NCI-H2081 (cell line): ENCODE results near the gene SPIRE1.
"Not testable (repeated sequence)": the region's sequence is repeated elsewhere in the genome, so short reads cannot be mapped to it uniquely, and the experiment has no call there.

Source experiments
- DNase-seq, 2 experiments: peaks; one replicate each; lab custom pipeline; 2025; lab: John Stamatoyannopoulos, UW

Gene SPIRE1

GRCh38 chr18:12645751-12646203 is 12.1 kb downstream of the SPIRE1 start:
- peak; percentile 10 to 69 for DNase-seq

GRCh38 chr18:12645254-12645653 is 12.7 kb downstream of the SPIRE1 start:
- DNase-seq, result no peak

- DNase-seq, result not testable (repeated sequence)
These were observed 14.2 kb downstream of the SPIRE1 start for GRCh38 chr18:12643756-12644155.

- no peak for DNase-seq
These were observed 17.1 kb downstream of the SPIRE1 start for GRCh38 chr18:12640881-12641200.

GRCh38 chr18:12639990-12640880 is 17.7 kb downstream of the SPIRE1 start:
- DNase-seq, result no peak

GRCh38 chr18:12638644-12639124 is 19.2 kb downstream of the SPIRE1 start:
- no peak for DNase-seq

GRCh38 chr18:12637901-12638643 is 19.8 kb downstream of the SPIRE1 start:
- DNase-seq, result no peak

GRCh38 chr18:12637393-12637792 is 20.5 kb downstream of the SPIRE1 start:
- DNase-seq, result no peak

GRCh38 chr18:12631831-12632477 is 26.0 kb downstream of the SPIRE1 start:
- DNase-seq, result no peak

- no peak for DNase-seq
These were observed 27.8 kb downstream of the SPIRE1 start for GRCh38 chr18:12630136-12630535.

- DNase-seq, result peak in 1 of 2 experiments; percentile 13
These were observed 28.9 kb downstream of the SPIRE1 start for GRCh38 chr18:12628706-12629702.

GRCh38 chr18:12627199-12627598 is 30.7 kb downstream of the SPIRE1 start:
- DNase-seq, result not testable (repeated sequence)

GRCh38 chr18:12625241-12625640 is 32.7 kb downstream of the SPIRE1 start:
- no peak for DNase-seq

GRCh38 chr18:12621742-12622306 is 36.1 kb downstream of the SPIRE1 start:
- no peak for DNase-seq

GRCh38 chr18:12615748-12616147 is 42.2 kb downstream of the SPIRE1 start:
- no peak for DNase-seq

- no peak for DNase-seq
These were observed 49.6 kb downstream of the SPIRE1 start for GRCh38 chr18:12608301-12608700.

- no peak for DNase-seq
These were observed 51.2 kb downstream of the SPIRE1 start for GRCh38 chr18:12606592-12607315.

GRCh38 chr18:12604445-12605007 is 53.4 kb downstream of the SPIRE1 start:
- no peak for DNase-seq

GRCh38 chr18:12599966-12600365 is 57.9 kb downstream of the SPIRE1 start:
- no peak for DNase-seq

- DNase-seq, result no peak
These were observed 58.4 kb downstream of the SPIRE1 start for GRCh38 chr18:12599543-12599942.
